ENCODE measurements around the gene DPPA3. TPM values are rescaled to one million over a fixed set of nuclear protein-coding genes. Genes with fewer than 3 reads are reported as not detected.
A peak's percentile ranks its signal among the peaks of the same experiment; 100 is the strongest.

DPPA3 gene
- total and polyA plus RNA-seq, 5 donors from 2014 or later = not detected

DNA sequence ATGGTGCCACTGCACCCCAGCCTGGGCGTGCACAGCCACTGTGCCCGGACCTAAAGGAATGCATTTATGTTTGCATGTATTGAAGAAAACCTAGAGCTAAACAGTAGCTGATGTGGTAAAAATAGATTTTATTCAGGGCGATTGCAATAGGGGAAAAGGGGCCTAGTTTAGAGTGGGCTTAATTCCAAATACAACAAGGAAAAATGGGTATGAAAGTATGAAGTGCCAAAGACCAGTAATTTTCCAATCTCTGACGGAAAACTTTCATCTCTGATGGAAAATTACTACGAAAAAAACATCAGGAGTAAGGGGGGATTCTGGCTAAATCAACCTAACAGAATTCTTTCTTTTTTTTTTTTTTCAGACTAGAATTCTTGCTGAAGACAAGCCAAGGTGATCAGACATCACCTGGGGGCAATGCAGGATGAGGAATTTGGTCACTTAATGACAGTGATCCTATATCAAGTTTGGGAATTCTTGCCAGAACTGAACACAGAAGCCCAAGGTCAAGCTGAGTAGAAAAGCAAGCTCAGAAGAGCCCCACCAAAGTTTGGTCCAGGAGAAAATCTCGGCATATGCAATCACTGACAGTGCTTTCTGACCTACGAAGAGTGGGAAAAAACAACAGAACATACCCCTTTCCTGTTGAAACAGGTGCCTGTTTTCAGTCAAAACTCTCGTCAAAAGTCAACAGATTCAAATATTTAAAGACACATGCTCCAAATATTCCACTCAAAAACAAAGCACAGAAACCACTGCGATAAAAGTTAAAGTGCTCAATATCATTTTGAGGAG, 31.8 kb upstream of the DPPA3 start:
- H3K27ac ChIP-seq (ENCODE audit: insufficient read depth, low read length, poor library complexity, severe bottlenecking) = no peak overlapping the region
- DNase-seq (no peak), ATAC-seq (ENCODE audit: low read depth in 2 of 2) (no peak)
- H3K4me3 ChIP-seq (ENCODE audit: low read depth, low read length) = no peak overlapping the region
- Mint-ChIP-seq H3K4me3 (no peak overlapping the region), H3K9me3 (peaks cover 0 to under 1% (median 0%) of the 10 kb centered on the region in 7 donors), H3K27me3 (peaks cover 32% of the 10 kb centered on the region), H3K36me3 (no peaks in the 10 kb centered on the region), H3K27ac (peak overlapping the region in 1 of 3 donors; percentile 59), H3K4me1 (peaks cover 0 to 11% (median 0%) of the 10 kb centered on the region in 4 donors)
- no peaks in the 10 kb centered on the region for H3K36me3 ChIP-seq (ENCODE audit: control insufficient read depth, insufficient read depth, low read length)
- H3K27me3 ChIP-seq (ENCODE audit: control insufficient read depth, insufficient read depth, low read length) = no peaks in the 10 kb centered on the region
- no peaks in the 10 kb centered on the region for H3K4me1 ChIP-seq (ENCODE audit: control insufficient read depth, insufficient read depth, low read length, poor library complexity, severe bottlenecking)
- H3K9me3 ChIP-seq (ENCODE audit: control insufficient read depth in 2 of 2, low read length in 2 of 2) = no peaks in the 10 kb centered on the region

DNA sequence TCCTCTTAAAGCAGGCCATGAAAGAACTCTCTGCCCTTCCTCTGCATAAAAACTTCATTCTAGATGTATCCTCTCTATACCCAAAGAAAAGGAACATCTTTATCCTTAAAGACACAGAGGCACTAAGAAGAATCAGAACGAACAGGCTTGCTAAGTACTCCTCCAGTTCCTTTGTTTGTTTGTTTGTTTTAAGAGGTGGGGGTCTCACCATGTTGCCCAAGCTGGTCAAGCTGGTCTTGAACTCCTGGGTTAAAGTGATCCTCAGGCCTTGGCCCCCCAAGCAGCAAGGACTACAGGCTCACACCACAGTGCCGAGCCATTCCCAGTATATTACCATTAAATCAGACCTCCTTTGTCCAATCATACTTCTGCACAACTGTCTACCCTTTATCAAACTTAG, 29.7 kb upstream of the DPPA3 start:
- no peaks in the 10 kb centered on the region for H3K4me1 ChIP-seq (ENCODE audit: control insufficient read depth, insufficient read depth, low read length, poor library complexity, severe bottlenecking)
- no peak overlapping the region for H3K27ac ChIP-seq (ENCODE audit: insufficient read depth, low read length, poor library complexity, severe bottlenecking)
- no peak for ATAC-seq (ENCODE audit: low read depth in 2 of 2)
- Mint-ChIP-seq H3K4me3 (no peak overlapping the region), H3K27me3 (peaks cover 20% of the 10 kb centered on the region), H3K4me1 (peaks cover 0 to 11% (median 0%) of the 10 kb centered on the region in 4 donors), H3K36me3 (no peaks in the 10 kb centered on the region), H3K27ac (no peak overlapping the region), H3K9me3 (peaks cover 0 to 4% (median 0%) of the 10 kb centered on the region in 7 donors)
- H3K27me3 ChIP-seq (ENCODE audit: control insufficient read depth, insufficient read depth, low read length) = no peaks in the 10 kb centered on the region
- H3K4me3 ChIP-seq (ENCODE audit: low read depth, low read length) = no peak overlapping the region
- no peaks in the 10 kb centered on the region for H3K36me3 ChIP-seq (ENCODE audit: control insufficient read depth, insufficient read depth, low read length)
- no peaks in the 10 kb centered on the region for H3K9me3 ChIP-seq (ENCODE audit: control insufficient read depth in 2 of 2, low read length in 2 of 2)
- DNase-seq = no peak

DNA sequence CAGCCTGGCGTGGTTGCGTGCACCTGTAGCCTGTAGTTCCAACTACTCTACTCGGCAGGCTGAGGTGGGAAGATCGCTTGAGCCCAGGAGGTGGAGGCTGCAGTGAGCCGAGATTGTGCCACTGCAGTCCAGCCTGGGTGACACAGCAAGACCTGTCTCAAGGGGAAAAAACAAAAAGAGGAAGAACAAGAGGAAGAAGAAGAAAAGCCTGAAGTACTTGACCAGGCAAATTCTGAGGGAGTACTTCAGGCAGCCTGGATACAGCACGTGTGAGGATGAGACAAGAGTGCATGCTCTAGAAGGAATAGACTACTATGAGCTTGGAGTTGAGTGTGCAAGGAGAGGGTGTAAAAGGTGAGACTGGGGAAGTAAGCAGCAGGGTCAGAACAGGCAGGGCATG, 17.4 kb upstream of the DPPA3 start:
- Mint-ChIP-seq H3K4me3 (no peak overlapping the region), H3K4me1 (peaks cover 0 to 8% (median 0%) of the 10 kb centered on the region in 4 donors)

DNA sequence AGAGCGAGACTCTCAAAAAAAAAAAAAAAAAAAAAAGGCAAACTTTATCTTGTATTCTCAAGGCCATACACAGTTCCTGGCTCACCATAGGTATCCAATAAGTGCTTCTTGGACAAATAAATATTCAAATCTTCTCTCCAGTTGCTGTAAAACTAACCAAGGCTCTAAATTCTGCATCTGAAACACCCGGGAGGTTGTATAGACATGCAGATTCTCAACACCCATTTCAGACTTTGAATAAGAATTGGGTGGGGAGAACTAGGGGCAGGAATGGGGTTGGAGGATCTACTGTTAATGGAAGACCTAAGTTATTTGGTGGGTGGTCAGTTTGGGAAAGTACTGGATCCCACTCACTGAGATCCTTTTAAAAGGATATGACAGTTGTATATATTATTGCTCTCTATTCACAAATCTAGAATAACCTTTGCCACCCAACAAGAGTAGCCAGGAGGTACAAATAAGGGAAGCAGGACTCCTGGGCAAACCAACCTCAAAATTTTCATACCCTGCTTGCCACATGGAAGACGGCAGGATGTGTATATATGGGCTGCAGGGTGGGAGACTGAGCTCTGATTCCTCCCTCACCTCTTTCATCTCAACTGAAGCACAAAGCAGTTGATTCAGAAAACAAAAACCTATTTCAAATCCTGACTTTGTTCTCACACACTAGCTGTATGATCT, 16.5 kb upstream of the DPPA3 start:
- H3K27me3 ChIP-seq (ENCODE audit: control insufficient read depth, insufficient read depth, low read length) = no peaks in the 10 kb centered on the region
- H3K27ac Mint-ChIP-seq = no peak overlapping the region
- H3K36me3 Mint-ChIP-seq = no peaks in the 10 kb centered on the region
- H3K4me1 Mint-ChIP-seq = peaks cover 0 to 8% (median 0%) of the 10 kb centered on the region in 4 donors
- no peak for ATAC-seq (ENCODE audit: low read depth in 2 of 2)
- H3K27me3 Mint-ChIP-seq = peaks cover 17% of the 10 kb centered on the region
- no peaks in the 10 kb centered on the region for H3K36me3 ChIP-seq (ENCODE audit: control insufficient read depth, insufficient read depth, low read length)
- H3K27ac ChIP-seq (ENCODE audit: insufficient read depth, low read length, poor library complexity, severe bottlenecking) = no peak overlapping the region
- H3K4me1 ChIP-seq (ENCODE audit: control insufficient read depth, insufficient read depth, low read length, poor library complexity, severe bottlenecking) = no peaks in the 10 kb centered on the region
- H3K9me3 Mint-ChIP-seq = peaks cover 0 to 2% (median 0%) of the 10 kb centered on the region in 7 donors
- DNase-seq = no peak
- no peaks in the 10 kb centered on the region for H3K9me3 ChIP-seq (ENCODE audit: control insufficient read depth in 2 of 2, low read length in 2 of 2)
- no peak overlapping the region for H3K4me3 ChIP-seq (ENCODE audit: low read depth, low read length)
- no peak overlapping the region for H3K4me3 Mint-ChIP-seq

More for the DNA sequence above, 17.4 kb upstream of the DPPA3 start:
- DNase-seq (no peak), ATAC-seq (ENCODE audit: low read depth in 2 of 2) (no peak)
- Mint-ChIP-seq H3K27ac (no peak overlapping the region), H3K36me3 (no peaks in the 10 kb centered on the region), H3K9me3 (peaks cover 0 to 2% (median 0%) of the 10 kb centered on the region in 7 donors), H3K27me3 (peaks cover 17% of the 10 kb centered on the region)
- H3K27me3 ChIP-seq (ENCODE audit: control insufficient read depth, insufficient read depth, low read length) = no peaks in the 10 kb centered on the region
- no peaks in the 10 kb centered on the region for H3K36me3 ChIP-seq (ENCODE audit: control insufficient read depth, insufficient read depth, low read length)
- H3K27ac ChIP-seq (ENCODE audit: insufficient read depth, low read length, poor library complexity, severe bottlenecking) = no peak overlapping the region
- no peak overlapping the region for H3K4me3 ChIP-seq (ENCODE audit: low read depth, low read length)
- no peaks in the 10 kb centered on the region for H3K4me1 ChIP-seq (ENCODE audit: control insufficient read depth, insufficient read depth, low read length, poor library complexity, severe bottlenecking)
- H3K9me3 ChIP-seq (ENCODE audit: control insufficient read depth in 2 of 2, low read length in 2 of 2) = no peaks in the 10 kb centered on the region

DNA sequence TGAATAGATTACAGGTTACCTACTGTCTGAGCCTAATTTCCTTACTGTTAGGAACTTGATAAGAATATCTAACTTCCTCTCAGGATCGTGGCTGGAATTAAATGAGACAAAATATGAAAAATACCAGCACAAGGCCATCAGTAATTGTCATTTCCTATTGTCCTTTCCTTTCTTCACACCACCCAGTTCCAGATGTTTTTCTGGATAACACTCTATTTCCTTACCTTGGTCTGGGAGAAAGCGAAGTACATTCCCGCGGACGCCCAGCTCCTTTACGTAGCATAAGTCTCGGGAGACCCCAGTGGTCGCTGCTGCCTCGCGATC, 16.0 kb upstream of the DPPA3 start:
- Histone ChIP-seq H3K4me1 (ENCODE audit: control insufficient read depth, insufficient read depth, low read length, poor library complexity, severe bottlenecking) (no peaks in the 10 kb centered on the region), H3K36me3 (ENCODE audit: control insufficient read depth, insufficient read depth, low read length) (no peaks in the 10 kb centered on the region), H3K4me3 (ENCODE audit: low read depth, low read length) (no peak overlapping the region), H3K9me3 (ENCODE audit: control insufficient read depth in 2 of 2, low read length in 2 of 2) (no peaks in the 10 kb centered on the region), H3K27ac (ENCODE audit: insufficient read depth, low read length, poor library complexity, severe bottlenecking) (no peak overlapping the region), H3K27me3 (ENCODE audit: control insufficient read depth, insufficient read depth, low read length) (no peaks in the 10 kb centered on the region)
- ATAC-seq (ENCODE audit: low read depth in 2 of 2) (no peak), DNase-seq (no peak)
- Mint-ChIP-seq H3K27ac (no peak overlapping the region), H3K36me3 (no peaks in the 10 kb centered on the region), H3K4me1 (peaks cover 0 to 8% (median 0%) of the 10 kb centered on the region in 4 donors), H3K9me3 (peaks cover 0 to 2% (median 0%) of the 10 kb centered on the region in 7 donors), H3K27me3 (peaks cover 17% of the 10 kb centered on the region), H3K4me3 (peak overlapping the region in 1 of 4 donors; percentile 38)

DNA sequence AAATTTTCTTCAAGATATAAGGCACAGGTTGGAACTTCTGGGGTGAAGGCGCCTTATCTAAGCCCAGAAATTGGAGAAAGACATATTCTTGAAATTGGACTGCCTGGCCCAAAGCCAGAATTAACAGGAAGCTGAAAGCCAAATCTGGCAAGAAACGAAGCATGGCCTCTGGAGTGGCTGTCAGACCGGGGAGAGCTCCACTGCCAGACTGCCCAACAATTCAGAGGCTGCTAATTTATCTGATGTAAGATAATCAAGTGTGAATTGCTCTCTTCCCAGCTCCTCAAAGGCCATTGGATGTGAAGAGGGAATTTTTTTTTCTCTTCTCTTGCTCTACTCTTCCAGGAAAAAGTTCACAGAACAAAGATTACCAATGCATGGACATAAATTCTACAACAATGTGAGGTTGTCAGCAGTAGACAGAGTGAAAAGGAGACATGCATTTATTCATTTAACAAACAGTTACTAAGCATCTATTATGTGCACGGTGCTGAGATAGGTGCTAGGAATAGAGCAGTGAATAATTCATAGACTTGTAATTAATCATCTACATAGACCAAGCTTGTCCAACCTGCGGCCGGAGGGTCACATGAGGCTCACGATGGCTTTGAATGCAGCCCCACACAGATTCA, 15.6 kb upstream of the DPPA3 start, which contains the start of gene GDF3:
Gene GDF3 (minus strand): TSS at position 210 of the 632 bp plus-strand sequence. CDS start 47 bp downstream, at position 163.
- DNase-seq (no peak), ATAC-seq (ENCODE audit: low read depth in 2 of 2) (no peak)
- H3K27me3 ChIP-seq (ENCODE audit: control insufficient read depth, insufficient read depth, low read length) = no peaks in the 10 kb centered on the region
- H3K9me3 ChIP-seq (ENCODE audit: control insufficient read depth in 2 of 2, low read length in 2 of 2) = no peaks in the 10 kb centered on the region
- peaks cover 0 to 2% (median 0%) of the 10 kb centered on the region in 7 donors for H3K9me3 Mint-ChIP-seq
- H3K27ac Mint-ChIP-seq = no peak within 1 kb of the TSS
- peaks cover 0 to 8% (median 0%) of the 10 kb centered on the region in 4 donors for H3K4me1 Mint-ChIP-seq
- no peaks in the 10 kb centered on the region for H3K36me3 ChIP-seq (ENCODE audit: control insufficient read depth, insufficient read depth, low read length)
- H3K4me3 ChIP-seq (ENCODE audit: low read depth, low read length) = no peak within 1 kb of the TSS
- H3K36me3 Mint-ChIP-seq = no peaks in the 10 kb centered on the region
- H3K27ac ChIP-seq (ENCODE audit: insufficient read depth, low read length, poor library complexity, severe bottlenecking) = no peak within 1 kb of the TSS
- peak within 1 kb of the TSS in 1 of 4 donors; percentile 38 for H3K4me3 Mint-ChIP-seq
- H3K4me1 ChIP-seq (ENCODE audit: control insufficient read depth, insufficient read depth, low read length, poor library complexity, severe bottlenecking) = no peaks in the 10 kb centered on the region
- H3K27me3 Mint-ChIP-seq = peaks cover 17% of the 10 kb centered on the region

DNA sequence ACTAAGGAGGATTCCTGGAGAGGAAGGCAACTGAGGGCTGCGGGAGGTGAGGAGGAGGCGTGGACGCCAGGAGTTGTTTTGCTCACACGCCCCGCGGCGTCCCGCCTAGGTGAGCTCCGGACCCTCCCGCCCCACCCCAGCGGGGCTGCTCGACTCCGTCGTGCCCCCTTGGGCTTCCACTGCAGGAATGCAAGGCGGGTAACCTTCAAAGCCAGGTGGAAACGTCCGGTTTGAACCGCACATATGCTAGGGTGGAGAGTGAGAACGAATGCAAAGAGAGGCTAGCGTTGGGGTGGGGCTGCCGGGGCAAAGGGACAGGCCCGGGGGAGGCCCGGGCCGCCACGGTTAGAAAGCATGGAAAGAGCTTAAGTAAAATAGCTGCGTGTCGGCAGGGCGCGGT, 5.4 kb upstream of the DPPA3 start:
- Histone ChIP-seq H3K9me3 (ENCODE audit: control insufficient read depth in 2 of 2, low read length in 2 of 2) (no peaks in the 10 kb centered on the region), H3K4me1 (ENCODE audit: control insufficient read depth, insufficient read depth, low read length, poor library complexity, severe bottlenecking) (no peaks in the 10 kb centered on the region), H3K27me3 (ENCODE audit: control insufficient read depth, insufficient read depth, low read length) (no peaks in the 10 kb centered on the region), H3K4me3 (ENCODE audit: low read depth, low read length) (no peak overlapping the region), H3K27ac (ENCODE audit: insufficient read depth, low read length, poor library complexity, severe bottlenecking) (no peak overlapping the region), H3K36me3 (ENCODE audit: control insufficient read depth, insufficient read depth, low read length) (no peaks in the 10 kb centered on the region)
- ATAC-seq (ENCODE audit: low read depth in 2 of 2) (no peak), DNase-seq (no peak)
- Mint-ChIP-seq H3K27me3 (no peaks in the 10 kb centered on the region), H3K4me1 (no peaks in the 10 kb centered on the region), H3K27ac (no peak overlapping the region), H3K4me3 (no peak overlapping the region), H3K36me3 (no peaks in the 10 kb centered on the region), H3K9me3 (no peaks in the 10 kb centered on the region)
